Measurements from ENCODE around the gene RUNX2.

GRCh38 chr6:45297320-45297719 is 30.8 kb upstream of the RUNX2 start:
- TF ChIP-seq CTCF (IDR thresholded peaks at IDR 0.05; ENCODE audit: poor library complexity) (no peak), EZH2 (IDR thresholded peaks at IDR 0.05; ENCODE audit: borderline replicate concordance) (no peak), EZH2phosphoT487 (IDR thresholded peaks at IDR 0.05; ENCODE audit: low read depth, severe bottlenecking, unreplicated experiment) (no peak)

Data from hepatocyte (in vitro differentiated cells).